ENCODE measurements around the gene GRIK4.
"Not testable (repeated sequence)": the region's sequence is repeated elsewhere in the genome, so short reads cannot be mapped to it uniquely, and the experiment has no call there.

The GRIK4 gene

GRCh38 chr11:120781486-120782120 is 270.1 kb downstream of the GRIK4 start:
- no peak for DNase-seq (ENCODE audit: low read depth)

DNA sequence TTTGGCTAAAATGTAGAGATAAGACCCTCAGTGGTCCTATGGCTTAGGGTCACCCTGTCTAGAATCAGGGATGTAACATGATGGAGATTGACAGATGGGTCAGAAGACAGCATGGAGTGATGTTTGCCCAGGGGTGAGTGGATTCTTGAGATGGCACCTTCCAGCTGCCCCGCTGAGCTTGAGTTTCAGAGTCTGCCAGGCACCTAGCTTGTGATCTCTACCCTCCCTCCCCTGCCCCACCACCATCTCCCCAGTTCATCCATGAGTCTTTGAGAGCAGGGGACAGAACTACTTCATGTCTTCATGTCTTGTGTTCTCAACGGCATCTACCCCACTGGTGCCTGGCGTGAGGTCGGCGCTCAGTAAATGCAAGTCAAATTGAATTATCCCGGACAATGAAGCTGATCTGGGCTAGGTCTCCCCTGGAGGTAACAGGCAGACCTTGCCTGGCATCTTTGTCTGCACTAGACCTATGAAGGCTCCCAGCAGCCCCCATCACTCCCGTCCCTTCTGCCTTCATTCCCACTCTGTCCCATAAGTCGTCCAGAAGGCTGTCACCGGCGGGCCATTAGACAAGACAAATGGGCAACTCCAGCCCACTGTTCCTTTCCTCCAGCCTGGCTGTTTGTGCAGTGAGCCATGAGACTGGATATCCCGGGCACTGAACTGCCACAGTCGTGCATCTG is 273.2 kb downstream of the GRIK4 start:
- no peak for DNase-seq (ENCODE audit: low read depth)

GRCh38 chr11:120785576-120785975 is 274.0 kb downstream of the GRIK4 start:
- DNase-seq (ENCODE audit: low read depth), result no peak

GRCh38 chr11:120786206-120786735 is 274.7 kb downstream of the GRIK4 start:
- DNase-seq (ENCODE audit: low read depth), result no peak

DNA sequence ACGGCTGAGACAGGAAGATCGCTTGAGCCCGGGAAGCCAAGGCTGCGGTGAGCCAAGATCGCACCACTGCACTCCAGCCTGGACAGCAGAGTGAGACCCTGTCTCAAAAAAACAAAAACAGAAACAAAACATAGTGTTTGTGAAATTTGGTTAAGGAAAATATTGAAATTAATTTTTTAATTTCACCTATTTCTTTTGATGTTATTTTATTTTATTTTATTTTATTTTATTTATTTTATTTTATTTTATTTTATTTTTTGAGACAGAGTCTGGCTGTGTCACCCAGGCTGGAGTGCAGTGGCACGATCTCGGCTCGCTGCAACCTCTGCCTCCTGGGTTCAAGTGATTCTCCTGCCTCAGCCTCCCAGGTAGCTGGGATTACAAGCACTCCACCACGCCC is 275.7 kb downstream of the GRIK4 start:
- not testable (repeated sequence) for DNase-seq (ENCODE audit: low read depth)

GRCh38 chr11:120789391-120789790 is 277.8 kb downstream of the GRIK4 start:
- no peak for DNase-seq (ENCODE audit: low read depth)

DNA sequence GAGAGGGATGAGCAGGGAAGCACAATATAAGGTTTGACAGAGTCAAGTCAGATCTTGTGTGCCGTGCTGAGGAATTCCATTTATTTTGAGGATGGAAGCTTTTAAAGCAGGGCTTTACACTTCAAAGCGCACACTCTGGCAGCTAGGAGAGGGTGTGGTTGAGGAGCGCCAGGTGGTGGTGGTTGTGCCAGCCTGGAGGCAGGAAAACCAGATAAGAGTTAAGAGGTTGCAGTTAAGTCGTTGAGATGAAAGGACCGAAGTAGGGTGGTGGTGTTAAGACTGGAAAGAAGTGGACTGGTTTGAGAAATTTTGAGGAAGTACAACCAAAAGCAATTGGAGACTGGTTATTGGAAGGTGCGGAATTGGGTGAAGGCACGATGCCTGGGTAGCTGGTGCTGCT is 280.8 kb downstream of the GRIK4 start:
- DNase-seq (ENCODE audit: low read depth), result no peak

DNA sequence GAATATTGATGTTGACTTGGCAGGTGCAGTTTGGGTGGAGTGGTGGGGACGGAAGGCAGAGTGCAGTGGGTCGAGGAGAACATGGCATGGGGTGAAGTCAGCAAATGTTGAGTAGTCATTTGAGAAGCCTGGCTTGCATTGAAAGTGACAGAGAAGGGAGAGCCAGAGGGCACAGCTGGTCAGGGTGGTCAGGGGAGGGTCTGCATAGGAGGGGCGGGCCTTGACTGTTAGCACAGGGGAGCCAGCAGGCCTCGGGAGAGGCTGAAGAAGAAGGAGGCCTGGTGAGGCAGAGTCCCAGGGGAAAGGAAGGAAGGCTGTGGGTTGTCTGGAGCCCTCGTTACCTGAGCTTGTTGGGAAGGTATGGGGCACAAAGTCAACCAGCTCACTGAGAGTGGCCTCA is 281.6 kb downstream of the GRIK4 start:
- DNase-seq (ENCODE audit: low read depth), result no peak

DNA sequence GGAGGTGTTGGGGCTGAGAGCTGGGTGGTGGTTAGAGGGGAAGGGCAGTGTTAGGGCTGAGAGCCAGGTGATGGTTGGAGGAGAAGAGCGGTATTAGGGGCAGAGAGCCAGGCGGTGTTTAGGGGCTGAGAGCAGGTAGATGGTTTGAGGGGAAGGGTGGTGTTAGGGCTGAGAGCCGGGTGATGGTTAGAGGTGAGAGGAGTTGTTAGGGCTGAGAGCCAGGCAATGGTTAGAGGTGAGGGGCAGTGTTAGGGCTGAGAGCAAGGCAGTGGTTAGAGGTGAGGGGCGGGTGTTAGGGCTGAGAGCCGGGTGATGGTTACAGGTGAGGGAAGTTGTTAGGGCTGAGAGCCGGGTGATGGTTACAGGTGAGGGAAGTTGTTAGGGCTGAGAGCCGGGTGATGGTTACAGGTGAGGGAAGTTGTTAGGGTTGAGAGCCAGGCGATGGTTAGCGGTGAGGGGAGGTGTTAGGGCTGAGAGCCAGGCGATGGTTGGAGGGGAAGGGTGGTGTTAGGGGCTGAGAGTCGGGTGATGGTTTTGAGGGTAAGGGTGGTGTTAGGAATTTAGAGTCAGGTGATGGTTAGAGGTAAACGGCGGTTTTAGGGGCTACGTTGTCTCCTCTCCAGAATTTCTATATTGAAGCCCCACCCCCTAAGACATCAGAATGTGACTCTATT is 282.4 kb downstream of the GRIK4 start:
- DNase-seq (ENCODE audit: low read depth), result no peak

DNA sequence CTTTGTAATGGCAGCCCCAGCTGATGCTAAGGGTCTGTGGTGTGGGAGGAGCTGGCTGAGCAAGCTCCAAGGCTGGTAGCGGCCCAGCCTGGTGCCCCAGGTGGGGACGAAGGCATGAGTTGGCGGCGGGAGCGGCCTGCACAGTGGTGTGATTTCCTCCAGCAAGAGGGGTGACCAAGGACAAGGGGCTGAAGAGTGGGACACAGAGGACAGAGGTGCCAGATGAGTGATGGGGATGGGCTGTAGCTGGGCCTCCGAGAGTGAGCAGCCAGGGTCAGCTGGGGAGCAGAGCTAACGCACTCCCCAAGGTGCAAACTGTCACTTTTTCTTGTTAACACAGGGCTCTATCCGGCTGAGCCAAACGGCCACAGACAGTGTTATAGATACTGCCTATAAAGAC is 283.2 kb downstream of the GRIK4 start:
- no peak for DNase-seq (ENCODE audit: low read depth)

- no peak for DNase-seq (ENCODE audit: low read depth)
Measured at GRCh38 chr11:120795185-120795584, 283.6 kb downstream of the GRIK4 start.

DNA sequence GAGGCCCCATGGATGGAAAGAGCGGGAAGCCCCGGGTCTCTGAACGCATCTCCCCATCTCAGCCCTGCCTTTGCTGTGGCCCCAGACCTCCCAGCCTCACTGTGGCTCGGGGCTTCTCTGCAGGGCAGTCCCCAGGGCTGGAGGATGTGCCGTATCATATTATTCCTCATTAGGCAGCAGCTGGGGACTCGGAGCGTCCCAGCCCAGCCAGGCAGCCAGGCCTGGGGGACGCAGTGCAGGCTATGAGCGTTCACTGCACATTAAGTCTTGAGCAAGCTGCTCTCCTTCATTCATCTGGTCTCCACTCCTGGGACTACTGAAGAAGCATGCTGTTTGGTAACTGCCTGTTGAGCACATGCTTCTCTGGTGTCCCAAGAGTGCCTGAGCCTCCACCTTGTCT is 285.6 kb downstream of the GRIK4 start:
- no peak for DNase-seq (ENCODE audit: low read depth)

GRCh38 chr11:120798854-120799253 is 287.3 kb downstream of the GRIK4 start:
- no peak for DNase-seq (ENCODE audit: low read depth)

DNA sequence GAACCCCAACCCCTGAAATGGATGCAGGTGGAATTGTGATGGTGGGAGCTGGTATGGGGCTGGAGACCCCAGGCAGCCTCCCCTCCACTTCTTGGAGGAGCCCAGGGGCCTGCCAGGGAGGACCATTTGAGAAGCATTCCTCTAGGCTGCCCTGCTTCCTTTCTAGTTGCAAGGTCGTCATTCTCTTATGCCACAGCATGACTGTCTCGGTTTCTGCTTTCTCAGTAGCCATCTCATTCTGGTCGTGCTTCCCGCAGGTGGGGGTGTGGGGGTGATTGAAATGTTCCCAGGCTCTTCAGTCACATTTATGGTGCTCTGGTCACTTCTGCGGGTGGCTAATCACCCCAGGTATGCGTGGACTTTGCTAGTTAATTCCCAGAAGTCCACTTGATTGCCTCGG is 288.7 kb downstream of the GRIK4 start:
- DNase-seq (ENCODE audit: low read depth), result no peak

DNA sequence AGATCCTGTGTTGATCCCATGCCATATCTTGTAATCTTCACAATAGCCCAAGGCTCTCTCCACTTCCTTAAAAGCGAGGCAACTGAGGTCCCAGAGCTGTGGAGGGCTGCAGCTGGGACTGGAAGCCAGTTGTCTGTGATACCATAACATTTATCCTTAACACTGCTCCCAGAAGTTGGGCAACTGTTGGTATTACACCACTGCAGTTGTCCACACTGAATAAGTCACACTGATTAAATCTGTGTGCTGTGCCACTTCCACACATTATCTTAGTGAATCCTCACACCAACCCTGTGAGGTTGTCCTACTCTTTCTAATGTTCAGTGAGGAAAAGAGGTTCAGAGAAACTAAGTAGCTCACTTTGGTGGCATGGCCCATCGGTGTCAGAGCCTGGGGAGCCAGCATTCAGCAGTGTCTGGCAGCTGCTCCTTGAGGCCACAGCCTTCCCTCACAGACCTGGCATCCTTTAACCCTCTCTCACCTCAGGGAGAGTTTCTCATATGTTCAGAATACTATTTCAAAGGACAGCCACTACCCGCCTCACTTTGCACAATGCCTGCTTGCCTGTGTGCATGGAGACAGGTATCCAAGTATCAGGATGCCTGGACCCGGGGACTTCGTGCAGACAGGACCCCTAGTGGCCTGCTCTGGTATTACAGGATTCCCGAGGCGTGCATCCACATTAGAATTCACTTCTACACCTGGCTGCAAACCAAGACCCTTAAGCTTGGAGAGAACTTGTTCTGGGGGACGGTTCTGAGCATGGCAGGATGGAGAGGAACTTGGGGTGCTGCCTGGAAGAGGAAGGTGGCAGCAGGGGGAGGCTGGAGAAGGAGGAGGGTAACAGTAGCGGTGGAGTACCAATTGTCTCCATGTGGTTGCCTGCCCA is 290.5 kb downstream of the GRIK4 start:
- peak; percentile 12 for DNase-seq (ENCODE audit: low read depth)

GRCh38 chr11:120805960-120806555 is 294.5 kb downstream of the GRIK4 start:
- no peak for DNase-seq (ENCODE audit: low read depth)

DNA sequence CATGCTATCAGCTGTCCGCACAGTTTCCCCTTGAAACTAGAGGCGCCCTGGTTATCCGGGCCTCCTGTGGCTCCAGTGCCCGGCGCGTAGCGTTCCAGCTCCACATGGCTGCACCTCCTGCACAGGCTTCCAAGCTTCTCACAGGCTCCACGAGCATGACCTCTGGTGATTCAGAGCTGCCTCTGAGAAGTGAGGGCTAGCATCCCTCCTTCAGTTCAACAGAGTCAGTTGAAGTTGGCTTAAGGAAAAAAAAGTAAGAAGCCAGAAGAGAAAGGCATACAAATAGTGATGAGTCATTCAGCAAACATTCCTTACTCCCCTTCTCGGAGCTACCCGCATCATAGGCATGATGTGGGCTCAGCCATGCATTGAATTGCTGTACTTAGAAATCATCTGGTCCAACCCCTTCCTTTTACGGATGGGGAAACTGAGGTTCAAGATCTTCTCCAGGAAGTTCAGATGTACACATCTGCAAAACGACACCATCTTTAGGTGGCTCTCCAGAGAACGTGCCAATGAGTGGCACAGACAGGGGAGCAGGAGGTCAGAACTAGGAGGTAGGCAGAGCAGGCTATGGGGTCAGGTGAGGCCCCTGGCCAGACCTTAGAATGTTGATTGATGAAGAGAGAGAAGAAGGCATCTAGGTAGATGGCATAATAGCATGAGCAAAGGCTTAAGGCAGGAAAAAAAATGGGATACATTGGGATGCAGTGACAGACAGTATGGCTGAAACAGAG is 296.0 kb downstream of the GRIK4 start:
- DNase-seq (ENCODE audit: low read depth), result peak; percentile 24

- DNase-seq (ENCODE audit: low read depth), result no peak
Measured at GRCh38 chr11:120808616-120809050, 297.1 kb downstream of the GRIK4 start.

DNA sequence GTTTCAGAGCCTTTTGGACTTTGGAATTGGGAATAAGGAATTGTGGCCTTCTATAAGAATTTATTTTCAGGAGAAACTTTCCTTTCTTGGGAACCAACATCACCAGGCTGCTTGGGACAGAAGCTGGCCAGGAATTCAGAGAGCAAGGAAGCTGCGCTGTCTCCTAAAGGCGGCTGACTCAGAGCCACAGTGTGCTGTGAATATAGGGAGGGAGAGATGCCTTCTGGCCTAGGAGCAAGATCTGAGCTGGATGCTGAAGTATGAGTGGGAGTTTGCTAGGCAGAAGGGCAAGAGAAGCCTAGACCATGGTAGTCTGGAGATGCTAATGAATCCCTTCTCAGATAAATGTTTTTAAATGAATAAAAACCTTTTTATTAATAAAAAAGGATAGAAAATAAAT is 298.7 kb downstream of the GRIK4 start:
- DNase-seq (ENCODE audit: low read depth), result no peak

DNA sequence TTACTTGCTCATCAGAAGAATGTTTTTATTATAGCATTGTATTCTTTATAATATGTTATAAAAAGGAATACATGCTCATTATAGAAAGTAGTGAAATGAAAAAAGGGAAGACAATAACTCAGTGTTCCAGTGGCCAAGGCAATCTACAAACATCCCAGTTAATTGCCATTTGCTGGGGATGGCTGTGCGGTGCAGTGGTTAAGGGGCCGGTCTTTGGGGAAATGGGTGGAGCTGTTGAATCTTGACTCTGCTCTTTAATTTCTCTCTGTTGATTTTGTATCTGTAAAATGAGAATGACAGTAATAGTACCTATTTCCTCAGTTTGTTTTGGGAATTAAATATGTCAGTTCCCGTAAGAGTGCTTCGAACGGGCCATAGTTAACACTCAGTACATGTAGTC is 299.7 kb downstream of the GRIK4 start:
- no peak for DNase-seq (ENCODE audit: low read depth)

DNA sequence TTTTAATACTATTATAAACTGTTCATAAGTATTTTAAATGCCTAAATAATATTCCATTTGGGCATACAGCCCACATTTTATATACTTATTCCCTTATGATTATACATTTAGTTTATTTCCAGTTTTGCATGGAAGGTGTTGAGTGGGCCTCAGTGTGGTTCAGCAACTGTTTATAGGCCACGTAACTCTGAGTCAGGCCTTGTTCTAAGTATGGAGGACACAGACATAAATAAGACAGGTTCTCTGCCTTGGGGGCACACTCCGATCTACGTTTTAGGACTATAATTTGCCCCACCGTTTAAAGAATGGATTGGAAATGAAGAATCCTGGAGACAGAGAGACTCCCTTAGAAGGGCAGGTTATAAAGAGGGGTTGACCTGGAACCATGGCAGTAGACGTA is 300.2 kb downstream of the GRIK4 start:
- no peak for DNase-seq (ENCODE audit: low read depth)

Measured in GM04504 (cell line).